GM18907 (cell line): Measurements from ENCODE around the gene RNF145.
A peak's percentile ranks its signal among the peaks of the same experiment; 100 is the strongest.

Experiments used
- ATAC-seq: cut with Tn5 transposase; IDR thresholded peaks from one replicate; pipeline ENCODE4 v1.9.1; 2021; ENCODE audit warnings: mild to moderate bottlenecking, moderate library complexity; ENCODE audit not compliant: unreplicated experiment

The RNF145 gene

DNA sequence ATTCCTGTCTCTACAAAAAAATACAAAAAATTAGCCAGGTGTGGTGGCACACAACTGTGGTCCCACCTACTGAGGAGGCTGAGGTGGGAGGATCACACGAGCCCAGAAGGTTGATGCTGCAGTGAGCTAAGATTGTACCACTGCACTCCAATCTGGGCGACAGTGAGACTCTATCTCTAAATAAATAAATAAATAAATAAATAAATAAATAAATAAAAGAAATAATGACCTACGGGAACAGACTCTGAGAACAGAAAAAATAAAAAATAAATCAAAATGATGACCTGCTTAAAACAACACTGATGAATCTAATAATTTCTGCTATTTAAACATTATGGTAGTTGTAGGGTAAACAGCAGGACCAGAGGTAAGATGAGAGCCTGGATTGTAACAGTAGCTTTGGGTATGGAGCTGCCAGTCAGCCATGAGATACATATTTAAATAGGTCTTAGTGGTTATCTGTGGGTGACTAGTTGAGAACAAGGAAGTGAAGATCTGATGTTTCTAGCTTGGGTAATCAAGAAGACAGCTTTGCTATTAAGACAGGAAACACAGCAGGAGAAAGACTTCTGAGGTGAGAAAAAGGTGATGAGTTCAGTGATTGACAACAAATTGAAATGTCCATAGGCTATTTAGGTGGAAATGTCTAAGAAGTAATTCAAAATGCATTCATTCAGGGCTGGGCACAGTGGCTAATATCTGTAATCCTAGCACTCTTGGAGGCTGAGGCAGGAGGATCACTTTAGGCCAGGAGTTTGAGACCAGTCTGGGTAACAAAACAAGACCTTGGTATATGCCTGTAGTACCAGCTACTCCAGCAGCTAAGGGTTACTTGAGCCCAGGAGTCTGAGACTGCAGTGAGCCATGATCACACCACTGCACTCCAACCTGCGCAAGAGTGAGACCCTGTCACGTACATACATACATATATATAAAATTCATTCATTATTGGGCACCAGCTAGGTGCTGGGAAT is 11.0 kb downstream of the RNF145 start:
- peak; percentile 95 for ATAC-seq

GRCh38 chr5:159195775-159196174 is 13.6 kb downstream of the RNF145 start:
- ATAC-seq = no peak

- ATAC-seq = no peak
These were observed 19.2 kb downstream of the RNF145 start for GRCh38 chr5:159190170-159190569.

DNA sequence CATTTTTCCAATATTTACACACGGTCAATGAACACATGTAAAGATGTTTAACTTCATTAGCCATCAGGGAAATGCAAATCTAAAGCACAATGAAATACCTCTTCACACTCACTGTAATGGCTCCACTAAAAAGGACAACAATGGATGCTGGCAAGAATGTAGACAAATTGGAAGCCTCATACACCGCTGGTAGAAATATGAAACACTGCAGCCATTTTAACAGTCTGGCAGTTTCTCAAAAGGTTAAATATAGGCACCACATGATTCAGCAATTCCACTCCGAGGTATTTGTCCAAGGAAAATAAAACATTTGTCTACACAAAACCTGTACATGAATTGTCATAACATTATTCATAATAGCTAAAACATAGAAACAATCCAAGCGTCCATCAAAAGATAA is 20.0 kb downstream of the RNF145 start:
- ATAC-seq = no peak

DNA sequence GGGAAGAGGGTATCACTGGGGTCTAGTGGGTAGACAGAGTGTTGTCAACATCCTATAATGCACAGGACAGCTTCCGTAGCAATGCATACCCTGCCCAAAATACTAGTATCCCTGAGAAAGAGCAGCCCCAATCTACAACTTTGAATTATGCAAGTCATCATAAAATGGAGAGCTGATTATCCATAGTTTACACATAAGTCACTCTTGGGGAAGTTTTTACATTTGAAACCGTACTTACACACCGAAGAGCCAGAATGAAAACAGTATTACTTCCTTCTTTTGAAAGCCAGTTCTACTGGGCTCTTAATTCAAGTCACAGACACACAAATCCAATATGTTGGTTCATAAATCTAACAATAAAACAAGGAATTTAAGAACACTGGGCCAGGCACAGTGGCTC is 21.6 kb downstream of the RNF145 start:
- no peak for ATAC-seq

DNA sequence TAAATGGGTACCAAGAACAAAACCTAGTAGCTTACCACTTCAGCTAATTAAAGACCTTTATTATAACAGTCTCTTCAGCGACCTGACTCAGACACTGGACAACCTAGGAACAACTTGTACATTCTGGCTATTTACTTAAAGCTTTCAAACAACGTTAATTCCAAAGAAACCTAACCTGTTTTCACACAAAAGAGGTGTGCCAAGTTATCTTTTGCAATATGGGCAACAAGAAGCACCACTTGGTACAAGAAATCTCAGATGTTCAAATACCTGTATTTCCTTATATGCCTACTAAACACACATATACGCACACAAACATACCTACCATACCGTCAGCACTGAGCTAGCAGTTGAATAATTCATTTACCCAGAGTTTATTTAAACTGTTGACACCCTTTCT is 23.0 kb downstream of the RNF145 start:
- no peak for ATAC-seq

DNA sequence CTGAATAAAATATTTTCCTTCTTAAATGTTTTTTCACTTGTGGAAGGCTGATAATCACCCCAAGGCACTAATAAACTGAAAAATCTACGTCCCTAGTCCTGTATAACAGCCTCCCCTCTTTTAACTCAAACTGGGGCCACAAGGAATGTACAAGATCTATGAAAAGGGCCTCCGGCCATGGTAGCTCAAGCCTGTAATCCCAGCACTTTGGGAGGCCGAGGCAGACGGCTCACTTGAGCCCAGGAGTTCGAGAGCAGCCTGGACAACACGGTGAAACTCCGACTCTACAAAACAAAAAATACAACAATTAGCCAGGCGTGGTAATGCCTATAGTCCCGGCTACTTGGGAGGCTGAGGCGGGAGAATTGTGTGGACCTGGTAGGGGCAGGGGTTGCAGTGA is 23.6 kb downstream of the RNF145 start:
- ATAC-seq = no peak

GRCh38 chr5:159184858-159185381 is 24.4 kb downstream of the RNF145 start:
- ATAC-seq = no peak

DNA sequence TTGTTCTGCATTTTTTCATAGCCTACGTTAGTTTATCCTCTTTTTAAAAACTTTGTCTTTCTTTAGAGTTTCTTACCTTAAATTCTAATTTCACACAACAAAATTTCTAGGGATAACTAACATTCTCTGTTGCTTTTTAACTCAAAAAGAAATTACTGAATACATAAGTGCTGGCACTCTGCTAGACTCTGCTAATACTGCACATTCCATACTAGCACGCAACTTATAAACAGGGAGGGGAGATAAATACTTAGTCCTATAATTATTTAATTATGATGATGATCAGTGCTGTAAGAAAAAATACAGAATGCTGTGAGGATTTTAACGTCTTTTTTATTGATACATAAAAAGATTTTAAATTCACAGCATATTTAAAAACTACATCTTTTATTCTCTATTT is 25.1 kb downstream of the RNF145 start:
- ATAC-seq = no peak

GRCh38 chr5:159183247-159183646 is 26.1 kb downstream of the RNF145 start:
- ATAC-seq = no peak

DNA sequence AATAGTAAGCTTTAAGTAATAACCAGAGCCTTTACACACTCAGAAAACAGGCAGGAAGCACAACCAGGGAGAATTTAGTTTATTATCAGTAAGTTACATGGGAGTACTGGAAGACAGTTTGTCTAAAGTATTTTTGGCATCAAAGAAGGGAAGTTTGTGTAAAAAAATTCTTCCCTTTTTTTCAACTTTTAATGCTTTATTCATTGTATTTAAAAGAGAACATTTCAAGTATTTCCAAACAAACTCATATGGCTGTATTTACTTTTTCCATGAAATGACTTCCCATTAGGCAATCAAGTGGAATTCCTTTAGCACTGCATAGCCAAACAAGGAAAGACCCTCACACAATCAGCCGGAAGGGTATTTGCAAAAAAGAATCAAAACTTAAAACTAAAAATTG is 26.7 kb downstream of the RNF145 start:
- no peak for ATAC-seq

DNA sequence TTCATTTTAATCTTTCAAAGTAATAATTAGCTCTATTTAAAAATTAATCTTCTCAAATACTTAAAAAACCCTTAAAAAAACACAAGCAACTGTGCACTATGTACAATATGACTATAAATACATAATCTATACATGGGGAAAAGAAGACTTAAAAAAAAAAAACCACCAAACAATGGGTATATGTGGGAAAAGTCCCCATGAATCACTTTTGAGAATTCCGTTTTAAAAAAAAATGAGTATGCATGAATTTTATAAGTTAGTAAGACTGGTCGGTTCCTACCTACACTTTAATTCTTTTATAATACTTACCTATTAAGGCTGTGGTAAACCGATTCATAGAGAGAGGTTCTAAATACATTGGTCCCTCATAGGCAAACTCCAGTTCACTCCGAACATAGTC is 27.7 kb downstream of the RNF145 start:
- no peak for ATAC-seq

GRCh38 chr5:159181152-159181551 is 28.2 kb downstream of the RNF145 start:
- peak; percentile 43 for ATAC-seq

- no peak for ATAC-seq
These were observed 29.6 kb downstream of the RNF145 start for GRCh38 chr5:159179529-159180305.

GRCh38 chr5:159178978-159179377 is 30.4 kb downstream of the RNF145 start:
- ATAC-seq = peak; percentile 74

- no peak for ATAC-seq
These were observed 33.8 kb downstream of the RNF145 start for GRCh38 chr5:159175547-159175946.

GRCh38 chr5:159174511-159175168 is 34.7 kb downstream of the RNF145 start:
- no peak for ATAC-seq

DNA sequence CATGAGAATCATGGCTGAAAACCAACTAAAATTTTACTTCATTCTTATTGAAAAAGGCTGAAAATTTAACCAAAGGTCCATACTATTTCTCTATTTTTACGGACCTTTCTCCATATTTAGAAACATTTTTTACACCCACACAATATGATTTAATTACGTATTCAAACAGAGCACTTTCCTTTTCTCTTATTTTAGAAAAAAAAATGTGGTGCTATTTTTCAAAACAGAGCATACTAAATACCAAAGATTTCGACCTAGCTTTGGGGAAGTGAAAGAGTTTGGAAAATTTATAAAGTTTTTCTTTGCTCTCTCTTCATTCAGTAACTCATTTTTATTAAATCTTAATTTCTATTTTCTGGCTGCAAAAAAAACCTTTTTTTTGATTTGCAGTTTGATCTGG is 38.1 kb downstream of the RNF145 start:
- ATAC-seq = no peak

- ATAC-seq = no peak
These were observed 39.3 kb downstream of the RNF145 start for GRCh38 chr5:159170021-159170420.

DNA sequence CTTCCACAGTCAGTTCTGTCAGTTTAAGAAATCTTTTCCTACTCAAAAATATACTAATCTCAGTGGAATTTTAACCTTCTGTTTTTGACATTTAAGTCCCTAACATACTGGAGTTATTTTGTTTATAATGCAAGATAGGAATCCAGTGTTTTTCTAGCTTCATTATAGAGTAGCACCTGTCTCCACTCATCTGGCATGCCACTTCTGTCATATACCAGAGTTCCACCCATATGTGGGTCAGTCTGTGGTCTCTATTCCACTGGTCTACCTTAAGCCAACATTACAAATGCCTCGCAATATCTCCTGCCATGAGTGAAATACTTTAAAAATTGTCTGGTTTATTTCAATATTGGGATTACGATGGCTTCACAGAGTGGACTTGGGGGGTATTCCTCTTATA is 42.9 kb downstream of the RNF145 start:
- no peak for ATAC-seq

DNA sequence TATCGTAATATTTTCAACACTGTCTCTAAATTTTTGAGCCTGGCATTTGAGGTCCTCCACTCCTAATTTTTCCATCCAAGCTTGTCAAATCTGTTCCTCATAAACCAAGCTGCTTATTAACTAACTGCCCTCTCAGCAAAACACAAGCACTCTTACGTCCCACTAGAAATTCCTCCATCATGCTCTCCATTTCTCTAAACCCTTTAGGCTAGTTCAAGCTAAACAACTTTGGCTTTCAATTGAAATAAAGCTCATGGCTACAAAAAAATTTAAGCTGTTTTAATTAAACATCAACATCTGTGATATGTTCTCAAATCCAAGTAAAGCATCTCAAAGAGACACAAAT is 45.7 kb downstream of the RNF145 start:
- peak; percentile 7 for ATAC-seq
